GM23248 (cell line): ENCODE results near the gene SHMT2.

Experiments used
- EZH2 ChIP-seq: fragments of 200-600 bp; sonication (generic); IDR thresholded peaks from 2 replicates; pipeline ENCODE4 v1.6.1; 2018; ENCODE audit warnings: antibody characterized with exemption, mild to moderate bottlenecking; ENCODE audit not compliant: insufficient read depth, poor library complexity, severe bottlenecking
- EZH2phosphoT487 ChIP-seq: fragments of 200-600 bp; sonication (generic); IDR thresholded peaks from 2 replicates; pipeline ENCODE4 v1.6.1; 2018; ENCODE audit warnings: antibody characterized with exemption, moderate library complexity, mild to moderate bottlenecking, low read depth; ENCODE audit not compliant: insufficient read depth

DNA sequence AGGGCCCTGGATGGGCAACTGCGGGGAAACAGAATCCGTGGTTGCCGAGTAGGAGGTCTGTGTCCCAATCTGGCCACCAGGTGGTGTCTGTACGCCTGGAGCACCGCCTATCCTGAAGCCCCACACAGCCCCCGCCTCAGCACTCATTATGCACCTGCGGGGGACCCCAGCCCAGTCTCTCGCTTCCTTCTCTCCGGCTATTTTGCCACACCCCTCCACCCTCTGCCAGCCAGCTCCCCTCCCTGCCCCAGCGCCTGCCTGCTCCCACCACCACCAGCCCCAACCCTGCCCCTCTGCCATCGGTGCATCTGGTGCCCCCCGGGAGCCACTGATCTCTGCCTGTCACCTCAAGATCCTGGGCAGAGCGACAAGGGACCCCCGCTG is 15.1 kb upstream of the SHMT2 start:
- TF ChIP-seq EZH2 (no peak), EZH2phosphoT487 (no peak)
